Naive B cell (primary cell): ENCODE data around the gene CST4. TPM values are rescaled to one million over a fixed set of nuclear protein-coding genes. Genes with fewer than 3 reads are reported as not detected.
A peak's percentile ranks its signal among the peaks of the same experiment; 100 is the strongest.

ENCODE experiments used
- ATAC-seq, 2 donors: fragments of 150-1000 bp; cut with Tn5 transposase; 2 replicates each; pipeline ENCODE4 v1.10.0; 2021; ENCODE audit warnings: low read depth in 2 of 2, mild to moderate bottlenecking in 2 of 2, moderate library complexity in 2 of 2
- DNase-seq: peaks from one replicate; pipeline ENCODE4 v3.0.0; 2022
- H3K27ac Mint-ChIP-seq, 6 donors: one replicate each; pipeline ENCODE4 v1.8.0; 2020 to 2022; ENCODE audit warnings: mild to moderate bottlenecking in 6 of 6, mixed read lengths in 6 of 6, moderate library complexity in 5 of 6, inconsistent platforms in 2 of 6
- H3K27me3 Mint-ChIP-seq, 3 donors: one replicate each; pipeline ENCODE4 v1.8.0; 2021 to 2022; ENCODE audit warnings: mixed read lengths in 3 of 3, mild to moderate bottlenecking in 1 of 3
- H3K36me3 Mint-ChIP-seq, 2 donors: one replicate each; pipeline ENCODE4 v1.8.0; 2020 to 2022; ENCODE audit warnings: mixed read lengths in 2 of 2, inconsistent platforms in 1 of 2, mild to moderate bottlenecking in 1 of 2
- H3K4me1 Mint-ChIP-seq, 3 donors: one replicate each; pipeline ENCODE4 v1.8.0; 2020 to 2022; ENCODE audit warnings: mixed read lengths in 3 of 3, inconsistent platforms in 1 of 3, mild to moderate bottlenecking in 1 of 3, moderate library complexity in 1 of 3
- H3K4me3 Mint-ChIP-seq, 8 donors: one replicate each; pipeline ENCODE4 v1.8.0; 2020 to 2022; ENCODE audit warnings: mild to moderate bottlenecking in 8 of 8, mixed read lengths in 8 of 8, moderate library complexity in 8 of 8, inconsistent platforms in 2 of 8
- H3K9me3 Mint-ChIP-seq, 7 donors: one replicate each; pipeline ENCODE4 v1.8.0; 2020 to 2022; ENCODE audit warnings: mixed read lengths in 7 of 7, mild to moderate bottlenecking in 5 of 7, inconsistent platforms in 2 of 7, moderate library complexity in 1 of 7
- polyA plus RNA-seq, 6 donors: library from polyadenylated mRNA; unstranded; fragments of 300-500 nt; fragmentation: Illumina TruSeq; gene quantifications; one replicate each; pipeline ENCODE4 v1.2.3, GENCODE V29; 2021; ENCODE audit warnings: low read depth in 6 of 6

Gene CST4
- polyA plus RNA-seq, 6 donors from 2014 or later: not detected

DNA sequence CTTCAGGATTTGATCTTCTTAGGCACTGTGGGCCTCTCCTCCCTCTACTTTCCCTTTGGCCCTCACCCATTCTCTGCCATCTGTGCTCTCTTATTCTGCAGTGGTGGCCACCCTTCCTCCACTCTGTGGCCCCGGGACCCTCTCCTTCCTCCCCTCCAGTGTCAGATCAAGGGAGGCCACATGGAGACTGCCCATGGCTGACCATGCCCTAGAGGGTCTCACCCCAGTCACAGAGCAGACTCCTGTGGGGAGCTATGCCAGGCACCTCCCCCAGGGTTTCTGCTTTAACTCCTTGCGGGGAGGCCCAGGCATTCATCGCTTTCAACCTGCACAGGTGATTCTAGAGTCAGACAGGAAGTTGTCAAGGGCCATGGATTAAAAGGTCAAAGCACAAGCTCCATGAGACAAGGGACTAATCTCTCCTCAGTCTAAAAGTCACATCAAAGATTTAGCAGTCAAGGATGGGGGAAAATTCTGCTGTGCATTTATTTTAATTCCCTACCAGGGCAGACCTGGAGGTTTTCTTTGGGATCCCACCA lies 35.4 kb downstream of the CST4 start:
- DNase-seq (no peak), ATAC-seq (no peak)
- no peaks in the 10 kb centered on the region for H3K36me3 Mint-ChIP-seq
- no peaks in the 10 kb centered on the region for H3K9me3 Mint-ChIP-seq
- no peak overlapping the region for H3K27ac Mint-ChIP-seq
- peaks cover 4 to 19% (median 14%) of the 10 kb centered on the region in 3 donors for H3K4me1 Mint-ChIP-seq
- no peak overlapping the region for H3K4me3 Mint-ChIP-seq
- H3K27me3 Mint-ChIP-seq: peaks cover 0 to 11% (median 7%) of the 10 kb centered on the region in 3 donors

DNA sequence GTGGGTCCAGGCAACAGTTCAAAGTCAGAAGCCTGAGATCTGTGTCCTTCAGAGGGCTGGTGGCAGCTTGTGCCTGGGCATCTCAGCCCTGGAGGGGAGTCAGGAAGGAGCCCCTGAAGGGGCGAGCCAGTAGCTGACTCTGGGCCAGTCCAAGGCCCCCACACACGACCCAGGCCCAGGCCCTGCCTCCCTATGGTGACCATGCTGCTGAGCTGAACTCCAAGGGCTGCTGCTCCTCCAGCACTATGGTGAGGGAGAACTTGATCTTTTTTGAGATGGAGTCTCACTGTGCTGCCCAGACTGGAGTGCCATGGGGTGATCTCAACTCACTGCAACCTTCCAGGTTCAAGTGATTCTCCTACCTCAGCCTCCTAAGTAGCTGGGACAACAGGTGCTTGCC lies 35.9 kb downstream of the CST4 start:
- no peaks in the 10 kb centered on the region for H3K9me3 Mint-ChIP-seq
- ATAC-seq (no peak), DNase-seq (no peak)
- H3K27ac Mint-ChIP-seq: no peak overlapping the region
- no peak overlapping the region for H3K4me3 Mint-ChIP-seq
- peaks cover 4 to 19% (median 14%) of the 10 kb centered on the region in 3 donors for H3K4me1 Mint-ChIP-seq
- H3K27me3 Mint-ChIP-seq: peaks cover 0 to 11% (median 7%) of the 10 kb centered on the region in 3 donors
- no peaks in the 10 kb centered on the region for H3K36me3 Mint-ChIP-seq

GRCh38 chr20:23652371-23652770 lies 36.5 kb downstream of the CST4 start:
- H3K27me3 Mint-ChIP-seq: peaks cover 0 to 11% (median 7%) of the 10 kb centered on the region in 3 donors
- ATAC-seq: no peak
- H3K27ac Mint-ChIP-seq: no peak overlapping the region
- H3K9me3 Mint-ChIP-seq: no peaks in the 10 kb centered on the region
- DNase-seq: no peak
- H3K4me1 Mint-ChIP-seq: peaks cover 4 to 19% (median 14%) of the 10 kb centered on the region in 3 donors
- H3K36me3 Mint-ChIP-seq: no peaks in the 10 kb centered on the region
- H3K4me3 Mint-ChIP-seq: peak overlapping the region in 1 of 8 donors; percentile 28

DNA sequence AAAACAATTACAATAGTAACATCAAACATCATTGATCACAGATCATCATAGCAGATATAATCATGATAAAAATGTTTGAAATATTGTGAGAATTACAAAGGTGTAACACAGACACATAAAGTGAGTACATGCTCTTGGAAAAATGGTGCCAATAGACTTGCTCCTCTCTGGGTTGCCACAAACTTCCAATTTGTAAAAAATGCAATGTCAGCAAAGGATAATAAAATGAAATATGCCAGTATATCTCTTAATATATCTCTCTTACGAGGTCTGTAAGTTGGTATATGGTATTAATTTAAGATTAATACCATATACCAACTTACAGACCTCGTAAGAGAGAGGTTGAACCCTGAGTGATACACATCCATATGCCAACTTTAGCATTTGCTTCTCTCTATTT lies 37.7 kb downstream of the CST4 start:
- no peak overlapping the region for H3K4me3 Mint-ChIP-seq
- H3K9me3 Mint-ChIP-seq: no peaks in the 10 kb centered on the region

GRCh38 chr20:23649830-23650417 lies 38.9 kb downstream of the CST4 start:
- Mint-ChIP-seq H3K4me3 (no peak overlapping the region), H3K9me3 (peaks cover 0 to 5% (median 0%) of the 10 kb centered on the region in 7 donors), H3K36me3 (no peaks in the 10 kb centered on the region), H3K27ac (no peak overlapping the region), H3K27me3 (peaks cover 0 to 11% (median 7%) of the 10 kb centered on the region in 3 donors), H3K4me1 (peaks cover 0 to 13% (median 5%) of the 10 kb centered on the region in 3 donors)
- DNase-seq (no peak), ATAC-seq (no peak)

More for the DNA sequence above, 37.7 kb downstream of the CST4 start:
- Mint-ChIP-seq H3K36me3 (no peaks in the 10 kb centered on the region), H3K27me3 (peaks cover 0 to 11% (median 7%) of the 10 kb centered on the region in 3 donors), H3K4me1 (peaks cover 4 to 19% (median 14%) of the 10 kb centered on the region in 3 donors), H3K27ac (no peak overlapping the region)
- no peak for ATAC-seq
- DNase-seq: no peak

DNA sequence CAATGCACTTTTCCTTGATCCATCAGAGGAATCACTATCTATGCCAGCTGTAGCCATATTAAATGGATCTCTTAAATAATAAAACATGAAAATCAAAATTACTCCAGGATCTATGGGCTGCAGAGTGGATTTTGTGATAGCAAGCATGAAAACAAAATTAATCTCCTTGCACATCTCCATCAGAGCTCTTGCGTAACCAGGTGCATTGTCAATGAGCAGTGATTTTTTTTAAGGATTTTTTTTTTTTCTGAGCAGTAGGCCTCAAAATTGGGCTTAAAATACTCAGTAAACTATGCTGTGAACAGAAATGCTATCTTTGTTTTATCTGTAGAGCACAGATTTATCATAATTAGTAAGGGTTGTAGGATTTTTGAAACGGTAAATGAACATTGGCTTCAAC lies 39.6 kb downstream of the CST4 start:
- Mint-ChIP-seq H3K27me3 (peaks cover 0 to 7% (median 7%) of the 10 kb centered on the region in 3 donors), H3K36me3 (no peaks in the 10 kb centered on the region), H3K27ac (no peak overlapping the region), H3K4me1 (peaks cover 0 to 7% (median 0%) of the 10 kb centered on the region in 3 donors), H3K4me3 (no peak overlapping the region), H3K9me3 (peaks cover 0 to 5% (median 0%) of the 10 kb centered on the region in 7 donors)
- ATAC-seq: no peak
- DNase-seq: no peak

DNA sequence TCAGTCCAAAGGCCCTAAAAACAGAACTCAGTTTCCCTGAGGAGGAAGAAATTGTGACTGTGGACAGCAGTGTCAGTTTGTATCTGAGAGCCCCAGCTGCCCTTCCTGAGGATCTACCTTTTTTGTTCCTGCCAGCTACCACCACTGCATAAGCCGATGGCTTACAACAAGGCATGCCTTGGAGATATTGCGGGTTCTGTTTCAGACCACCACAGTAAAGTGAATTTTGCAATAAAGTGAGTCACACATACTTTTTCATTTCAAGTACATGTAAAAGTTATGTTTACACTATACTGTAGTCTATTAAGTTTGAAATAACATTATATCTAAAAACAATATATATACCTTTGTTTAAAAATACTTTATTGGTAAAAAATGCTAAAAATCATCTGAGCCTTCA lies 41.5 kb downstream of the CST4 start:
- Mint-ChIP-seq H3K4me1 (peaks cover 4 to 7% (median 5%) of the 10 kb centered on the region in 3 donors), H3K27ac (no peak overlapping the region), H3K36me3 (no peaks in the 10 kb centered on the region), H3K27me3 (no peaks in the 10 kb centered on the region), H3K9me3 (peaks cover 0 to 5% (median 0%) of the 10 kb centered on the region in 7 donors), H3K4me3 (no peak overlapping the region)
- DNase-seq: no peak
- ATAC-seq: no peak

- H3K27ac Mint-ChIP-seq: peak overlapping the region in 1 of 6 donors; percentile 44
- no peaks in the 10 kb centered on the region for H3K27me3 Mint-ChIP-seq
- DNase-seq (no peak), ATAC-seq (no peak)
- H3K9me3 Mint-ChIP-seq: peaks cover 0 to 5% (median 0%) of the 10 kb centered on the region in 7 donors
- H3K4me3 Mint-ChIP-seq: no peak overlapping the region
- peaks cover 4 to 7% (median 5%) of the 10 kb centered on the region in 3 donors for H3K4me1 Mint-ChIP-seq
- no peaks in the 10 kb centered on the region for H3K36me3 Mint-ChIP-seq
These were observed 42.5 kb downstream of the CST4 start for GRCh38 chr20:23646106-23646873.

DNA sequence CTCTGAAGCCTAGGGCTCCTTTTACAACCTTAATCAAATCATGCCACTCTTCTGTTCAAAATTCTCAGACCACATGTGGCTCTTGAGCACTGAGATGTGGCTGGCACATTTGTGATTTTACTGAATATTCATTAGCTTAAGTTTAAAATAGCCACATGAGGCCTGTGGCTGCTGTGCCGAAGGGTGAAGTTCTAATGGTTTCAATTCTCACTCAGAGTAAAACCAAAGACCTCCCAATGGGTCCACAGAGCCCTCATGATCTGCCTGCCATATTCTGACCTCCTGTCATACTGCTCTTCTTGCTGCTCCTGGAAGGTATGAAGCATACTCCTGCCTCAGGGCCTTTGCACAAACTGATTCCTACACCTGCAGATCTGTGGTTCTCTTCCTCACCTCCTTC lies 43.3 kb downstream of the CST4 start:
- DNase-seq (no peak), ATAC-seq (no peak)
- Mint-ChIP-seq H3K4me3 (no peak overlapping the region), H3K4me1 (peaks cover 4 to 12% (median 5%) of the 10 kb centered on the region in 3 donors), H3K36me3 (no peaks in the 10 kb centered on the region), H3K9me3 (peaks cover 0 to 5% (median 0%) of the 10 kb centered on the region in 7 donors), H3K27me3 (no peaks in the 10 kb centered on the region), H3K27ac (peak overlapping the region in 1 of 6 donors; percentile 44)

DNA sequence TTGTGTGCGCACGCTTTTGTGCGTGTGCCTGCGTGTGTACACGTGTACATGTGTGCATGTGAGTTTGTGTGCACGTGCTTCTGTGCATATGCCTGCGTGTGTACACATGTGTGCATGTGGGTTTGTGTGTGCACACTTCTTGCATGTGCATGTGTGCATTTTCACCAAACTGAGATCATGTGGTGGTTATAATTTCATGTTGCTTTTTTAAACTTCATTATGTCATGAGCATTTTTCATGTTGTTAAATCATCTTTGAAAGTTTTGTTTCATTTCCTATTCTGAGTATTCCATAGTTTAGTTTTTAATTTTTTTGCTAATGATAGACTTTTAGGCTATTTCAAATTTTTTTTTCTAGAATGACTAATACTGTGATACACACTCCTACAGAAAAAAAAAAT lies 44.7 kb downstream of the CST4 start:
- DNase-seq: no peak
- no peak for ATAC-seq
- Mint-ChIP-seq H3K9me3 (peaks cover 0 to 5% (median 0%) of the 10 kb centered on the region in 7 donors), H3K36me3 (no peaks in the 10 kb centered on the region), H3K27me3 (peaks cover 0 to 8% (median 6%) of the 10 kb centered on the region in 3 donors), H3K4me3 (no peak overlapping the region), H3K4me1 (peaks cover 4 to 26% (median 9%) of the 10 kb centered on the region in 3 donors), H3K27ac (no peak overlapping the region)

DNA sequence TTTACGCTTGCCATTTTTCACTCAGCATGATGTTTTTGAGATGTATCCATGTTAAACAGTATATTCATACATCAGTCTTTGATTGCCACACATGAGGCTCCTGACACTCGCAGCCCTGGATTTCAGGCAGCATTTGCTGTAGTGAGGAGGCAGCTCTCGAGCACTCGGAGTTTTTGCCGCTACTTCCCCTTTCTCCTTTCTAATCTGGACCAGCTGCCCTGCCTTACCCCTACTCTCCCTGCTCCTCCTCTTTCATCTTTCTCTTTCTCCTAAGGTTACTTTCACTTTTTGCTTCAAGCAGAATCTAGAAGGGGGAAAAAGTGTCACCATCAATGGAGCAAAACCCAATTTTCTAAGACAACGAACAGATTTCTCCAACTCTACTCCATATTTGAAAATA lies 45.2 kb downstream of the CST4 start:
- H3K9me3 Mint-ChIP-seq: peaks cover 0 to 5% (median 0%) of the 10 kb centered on the region in 7 donors
- peaks cover 0 to 13% (median 12%) of the 10 kb centered on the region in 3 donors for H3K27me3 Mint-ChIP-seq
- no peak for DNase-seq
- ATAC-seq: no peak
- no peak overlapping the region for H3K27ac Mint-ChIP-seq
- H3K4me1 Mint-ChIP-seq: peaks cover 7 to 26% (median 9%) of the 10 kb centered on the region in 3 donors
- H3K36me3 Mint-ChIP-seq: no peaks in the 10 kb centered on the region
- peak overlapping the region in 1 of 8 donors; percentile 10 for H3K4me3 Mint-ChIP-seq

- no peak overlapping the region for H3K4me3 Mint-ChIP-seq
- H3K4me1 Mint-ChIP-seq: peaks cover 8 to 26% (median 10%) of the 10 kb centered on the region in 3 donors
- ATAC-seq (no peak), DNase-seq (no peak)
- no peaks in the 10 kb centered on the region for H3K36me3 Mint-ChIP-seq
- peaks cover 0 to 5% (median 0%) of the 10 kb centered on the region in 7 donors for H3K9me3 Mint-ChIP-seq
- peaks cover 0 to 18% (median 16%) of the 10 kb centered on the region in 3 donors for H3K27me3 Mint-ChIP-seq
- H3K27ac Mint-ChIP-seq: no peak overlapping the region
These were observed 46.7 kb downstream of the CST4 start for GRCh38 chr20:23641936-23642751.
